HL-60/S4 (cell line): ENCODE data around the gene TOX4.

Experiments
- in situ Hi-C: fragments of 300-500 bp; cut with MboI; formaldehyde crosslinking; loops from 2 replicates; pipeline ENCODE4 v1.14.3; 2022; ENCODE audit warnings: low sequenced_read_pairs

Gene TOX4

DNA sequence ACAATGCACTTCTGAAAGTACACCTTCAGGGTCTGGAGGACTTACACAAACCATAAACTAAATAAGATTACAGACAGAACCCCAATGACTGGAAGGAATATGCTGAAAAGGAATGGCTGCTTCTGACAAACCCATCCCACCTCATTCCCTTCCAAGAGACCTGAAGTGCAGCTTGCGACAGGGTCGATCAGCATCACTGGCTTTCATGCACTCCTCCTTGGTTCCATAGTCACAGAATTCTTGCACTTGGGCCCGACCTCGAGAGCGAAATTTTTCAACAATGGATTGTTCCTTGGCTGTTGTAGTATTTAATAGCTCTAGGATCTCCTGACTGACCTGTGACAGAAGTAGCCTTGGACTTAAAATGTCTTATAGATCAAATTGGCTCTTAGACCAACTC lies 24.6 kb downstream of the TOX4 start:
- in situ Hi-C loops = no loop called here

DNA sequence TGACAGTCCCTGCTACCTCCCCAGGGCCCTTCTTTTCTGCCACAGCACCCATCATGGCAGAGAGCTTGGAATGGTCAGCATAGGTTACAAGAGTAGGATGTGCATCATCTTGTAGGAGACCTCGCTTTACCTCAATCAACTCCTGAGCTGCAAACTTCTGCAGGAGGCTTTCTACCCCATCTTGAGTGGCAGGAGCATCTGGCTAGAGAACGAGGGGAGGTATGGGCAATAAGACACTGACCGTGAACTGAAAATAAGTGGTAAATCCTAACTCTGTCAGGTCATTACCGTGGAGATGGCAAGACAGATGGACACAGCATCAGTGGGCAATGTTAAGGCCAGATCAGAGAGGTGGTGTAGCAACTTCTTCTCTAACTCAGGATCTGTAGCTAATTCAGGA lies 26.4 kb downstream of the TOX4 start:
- in situ Hi-C loops = no loop called here

DNA sequence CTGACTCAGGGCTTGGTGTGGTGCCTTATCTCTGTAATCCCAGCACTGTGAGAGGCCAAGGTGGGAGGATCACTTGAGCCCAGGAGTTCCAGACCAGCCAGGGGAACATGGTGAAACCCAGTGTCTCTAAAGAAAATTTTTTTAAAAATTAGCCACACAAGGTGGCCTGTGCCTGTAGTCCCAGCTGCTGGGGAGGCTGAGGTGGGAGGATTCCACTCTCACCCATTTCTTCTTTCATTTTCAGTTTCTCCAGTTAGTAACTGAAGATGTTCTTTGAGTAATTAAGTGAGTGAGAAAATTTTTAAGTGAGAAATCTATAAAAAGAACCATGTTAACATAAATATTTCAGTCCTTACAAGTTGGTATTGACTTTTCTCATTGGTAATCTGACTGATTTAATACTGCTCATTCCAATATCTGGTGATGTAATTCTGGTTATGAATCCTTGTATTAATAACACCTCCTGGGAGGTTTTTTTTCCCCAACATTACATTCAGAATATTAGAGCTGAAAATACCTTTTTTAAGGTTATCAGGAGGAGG lies 28.1 kb downstream of the TOX4 start:
- in situ Hi-C loops = no loop called here

DNA sequence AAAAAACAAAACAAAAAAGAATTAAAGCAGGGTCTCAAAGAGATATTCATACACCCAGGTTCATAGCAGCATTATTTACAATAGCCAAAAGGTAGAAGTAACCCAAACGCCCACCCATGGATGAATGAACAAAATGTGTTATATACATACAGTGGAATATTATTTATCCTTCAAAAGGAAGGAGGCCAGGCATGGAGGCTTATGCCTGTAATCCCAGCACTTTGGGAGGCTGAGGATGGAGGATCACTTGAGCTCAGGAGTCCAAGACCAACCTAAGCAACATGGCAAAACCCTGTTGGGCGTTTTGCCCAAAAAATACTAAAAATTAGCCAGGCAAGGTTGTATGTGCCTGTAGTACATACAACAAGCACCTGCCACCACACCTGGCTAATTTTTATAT lies 29.6 kb downstream of the TOX4 start:
- in situ Hi-C loops = no loop called here

DNA sequence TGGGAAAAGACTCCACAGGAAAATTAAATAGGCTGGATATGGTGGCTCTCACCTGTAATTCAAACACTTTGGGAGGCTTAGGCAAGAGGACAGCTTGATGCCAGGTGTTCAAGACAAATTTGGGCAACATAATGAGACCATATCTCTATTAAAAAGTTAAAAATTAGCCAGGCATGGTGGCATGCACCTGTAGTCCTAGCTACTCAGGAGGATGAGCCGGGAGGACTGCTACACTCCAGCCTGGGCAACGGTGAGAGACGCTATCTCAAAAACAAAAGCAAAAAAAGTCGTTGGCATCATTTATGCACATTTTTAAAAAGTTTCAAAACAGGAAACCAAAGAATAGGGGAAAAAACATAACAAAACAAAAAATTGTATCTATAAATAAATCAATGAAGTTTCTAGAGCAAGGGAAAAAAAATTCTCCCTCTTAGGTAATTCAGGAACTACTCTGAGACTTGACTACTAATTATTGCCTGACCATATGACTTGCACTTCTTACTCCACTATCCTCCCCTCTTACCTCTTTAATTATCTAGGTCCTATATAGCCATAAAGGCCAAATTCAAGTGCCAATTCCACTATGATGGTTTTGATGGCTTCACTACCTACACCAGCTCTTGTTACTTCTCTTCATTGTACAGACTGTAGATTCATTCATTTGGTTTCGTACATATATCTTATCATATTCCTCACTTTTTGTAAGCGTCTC lies 32.6 kb downstream of the TOX4 start:
- in situ Hi-C loops = no loop called here

DNA sequence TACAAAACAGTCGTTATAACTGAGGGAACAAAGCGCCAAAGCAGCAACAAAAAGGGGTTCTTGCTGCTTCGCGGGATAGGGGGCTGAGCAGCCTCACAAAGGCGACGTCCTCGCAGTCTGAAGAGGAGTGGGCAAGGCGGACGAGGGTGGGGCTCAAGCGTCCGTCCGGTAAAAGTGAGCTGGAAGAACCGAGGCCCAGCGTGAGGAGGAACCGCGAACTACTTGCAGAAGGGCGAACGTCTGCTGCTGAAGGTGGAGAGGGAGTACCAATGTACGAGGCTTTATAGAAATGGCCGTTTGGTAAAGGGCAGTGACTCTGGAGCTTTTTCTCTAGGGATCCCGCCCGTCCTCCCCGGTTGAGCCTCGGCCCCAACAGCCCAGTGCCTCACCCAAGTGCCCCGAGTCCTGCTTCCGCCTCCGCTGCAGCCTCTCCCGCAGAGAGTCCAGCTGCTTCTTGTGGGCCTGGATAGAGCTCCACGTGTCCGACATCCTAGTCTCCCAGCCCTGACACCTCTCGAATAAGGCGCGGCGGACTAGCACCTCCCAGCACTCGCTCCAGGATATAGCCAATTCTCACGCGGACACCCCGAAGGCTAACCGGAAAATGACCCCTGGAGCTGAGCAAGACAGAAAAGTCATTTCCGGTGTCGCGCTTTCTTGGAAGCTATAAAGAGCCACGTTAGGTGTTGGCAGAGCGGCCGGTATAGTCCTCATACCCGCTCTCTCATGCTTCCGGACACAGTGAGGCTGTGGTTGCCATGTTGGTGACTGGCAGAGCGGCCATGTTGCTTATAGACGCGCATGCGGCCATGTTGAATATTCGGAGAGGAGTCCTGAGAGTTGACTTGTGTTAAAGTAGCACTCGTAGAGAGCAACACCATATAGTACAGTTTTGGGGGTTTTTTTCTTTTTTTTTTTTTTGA lies 34.0 kb downstream of the TOX4 start, which contains the start of gene METTL3:
TSS of gene METTL3 (minus strand) at position 606 of the 923 bp plus-strand sequence. CDS start at position 489, 117 bp downstream.
- in situ Hi-C loops = no loop called here

DNA sequence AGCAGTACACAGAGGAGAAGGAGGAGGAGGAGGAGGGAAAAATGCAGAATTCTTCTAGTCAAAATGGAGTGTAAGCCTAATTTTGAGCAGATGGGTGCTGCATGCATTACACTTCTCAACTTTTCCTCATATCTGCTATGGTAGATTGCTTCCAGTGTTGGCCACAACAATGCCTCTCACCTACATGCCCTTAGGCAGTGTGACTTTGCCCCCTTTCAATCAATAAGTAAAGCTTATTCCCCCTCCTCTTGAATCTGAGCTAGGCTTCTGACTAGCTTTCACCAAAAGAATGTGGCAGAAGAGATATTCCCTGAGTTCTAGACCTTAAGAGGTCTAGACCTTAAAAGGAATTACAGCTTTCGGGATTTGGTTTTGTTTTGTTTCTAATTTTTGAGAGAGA lies 37.3 kb downstream of the TOX4 start:
- in situ Hi-C loops = no loop called here

DNA sequence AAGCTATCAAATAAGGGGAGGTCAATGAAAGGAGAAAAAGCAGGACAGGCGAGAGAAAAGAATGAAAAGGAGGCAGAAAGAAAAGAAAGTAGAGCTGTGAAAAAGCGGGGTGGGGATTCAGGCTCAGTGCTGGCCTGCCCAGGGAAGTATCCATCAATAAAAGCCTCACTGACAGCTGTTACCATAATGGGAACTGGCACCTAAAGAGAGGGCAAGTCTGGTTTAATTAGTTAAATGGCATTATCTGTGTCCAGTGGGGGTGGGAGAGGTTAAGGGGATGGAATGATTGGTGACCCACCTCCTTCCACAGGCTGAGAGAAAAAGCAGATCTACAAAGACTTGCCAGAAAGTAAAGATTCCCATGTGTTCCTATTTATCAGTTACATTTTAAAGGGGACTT lies 41.7 kb downstream of the TOX4 start:
- in situ Hi-C loops = no loop called here

DNA sequence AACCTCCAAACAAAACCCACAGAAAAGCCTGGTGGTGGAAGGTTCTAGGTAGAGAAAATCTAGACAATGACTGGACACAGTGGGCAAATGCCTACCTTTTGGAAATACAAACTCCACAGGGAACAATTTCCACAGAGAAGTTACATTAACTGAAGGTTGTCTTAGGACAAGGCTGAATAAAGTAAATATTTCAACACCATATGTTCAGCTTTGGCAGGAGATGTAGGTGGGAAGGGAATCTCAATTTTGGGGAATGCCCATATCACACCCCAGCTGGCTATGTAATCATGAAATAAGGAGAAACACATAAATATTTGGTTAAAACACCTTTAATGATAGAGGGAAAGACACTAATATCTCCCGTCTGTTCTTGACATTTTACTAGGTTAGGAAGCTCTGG lies 43.8 kb downstream of the TOX4 start:
- in situ Hi-C loops = no loop called here

DNA sequence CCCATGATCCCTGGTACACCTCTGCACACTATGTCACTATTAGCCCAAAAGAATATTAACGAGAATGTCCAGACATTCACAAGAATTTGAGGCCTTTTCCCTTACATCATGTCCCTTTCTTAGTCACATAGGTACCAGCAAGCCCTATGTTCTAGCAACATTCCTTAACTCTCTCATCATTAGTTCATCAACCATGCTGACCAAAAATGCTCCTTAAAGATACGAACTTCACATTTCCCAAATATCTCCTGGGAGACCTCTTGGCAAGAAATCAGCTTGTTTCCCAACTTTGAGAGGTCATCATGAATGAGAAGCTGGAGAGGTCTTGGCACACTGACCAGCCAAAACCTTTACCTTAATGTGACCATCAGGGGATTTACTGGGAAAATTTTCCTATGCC lies 44.5 kb downstream of the TOX4 start:
- in situ Hi-C loops = no loop called here

DNA sequence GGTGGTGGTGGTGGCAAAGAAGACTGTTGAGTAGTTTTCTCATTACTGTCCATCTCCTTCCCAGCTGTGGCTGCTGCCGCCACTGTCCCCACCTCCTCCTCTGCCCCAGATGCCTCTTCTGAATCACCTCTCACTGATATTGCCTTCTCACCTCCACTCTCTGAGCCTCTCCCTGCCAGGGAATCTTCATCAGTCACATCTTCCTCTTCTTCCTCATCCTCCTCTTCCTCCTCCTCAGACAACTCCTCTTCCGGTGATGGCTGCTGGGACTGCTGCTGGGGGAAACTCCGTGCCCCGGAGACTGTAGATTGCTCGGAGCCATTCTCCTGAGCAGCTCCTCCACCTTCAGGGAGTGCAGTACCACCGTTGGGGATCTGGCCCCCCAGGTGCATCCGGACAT lies 46.2 kb downstream of the TOX4 start:
- in situ Hi-C loops = no loop called here

DNA sequence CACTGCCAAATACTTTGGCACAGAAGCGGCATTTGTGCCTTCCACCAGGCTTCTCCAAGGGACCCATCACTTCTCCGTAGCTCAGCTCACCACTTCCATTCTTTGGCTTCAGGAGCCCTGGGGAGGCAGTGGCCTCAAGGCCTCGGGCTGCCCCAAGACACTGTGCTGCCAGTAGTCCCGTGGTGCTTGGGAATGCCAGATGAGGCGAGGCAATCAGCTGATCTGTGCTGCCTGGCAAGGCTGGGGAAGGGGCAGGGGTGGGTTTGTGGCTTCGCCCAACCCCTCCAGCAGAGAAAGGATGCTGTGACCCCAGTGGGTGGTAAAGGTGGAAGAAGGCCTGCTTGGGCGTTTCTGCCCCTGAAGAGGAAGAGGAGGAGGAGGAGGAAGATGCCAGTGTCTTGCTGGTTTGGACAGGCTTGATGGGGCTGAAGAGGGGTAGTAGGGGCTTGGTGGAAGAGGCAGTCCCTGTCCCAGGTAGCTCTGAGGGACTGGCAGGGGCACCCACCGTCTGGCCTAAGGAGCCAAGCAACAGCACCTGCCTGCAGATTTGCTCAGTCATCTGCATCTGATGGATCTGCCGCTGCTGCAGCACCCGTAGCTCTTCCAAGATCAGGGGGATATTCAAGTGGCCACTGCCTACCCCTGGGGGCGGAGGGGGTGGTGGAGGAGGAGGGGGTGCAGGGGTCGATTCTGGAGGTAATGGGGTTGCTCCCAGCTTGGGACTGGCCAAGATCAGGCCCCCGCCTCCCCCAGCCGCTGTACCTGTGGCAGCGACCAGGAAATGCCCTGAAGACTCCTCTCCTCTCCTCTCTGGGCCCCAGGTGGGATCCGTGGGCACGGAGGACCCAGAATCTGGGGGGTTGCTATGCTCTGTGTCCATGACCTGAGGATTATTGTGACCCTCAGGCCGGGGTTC lies 47.8 kb downstream of the TOX4 start:
- in situ Hi-C loops = no loop called here

DNA sequence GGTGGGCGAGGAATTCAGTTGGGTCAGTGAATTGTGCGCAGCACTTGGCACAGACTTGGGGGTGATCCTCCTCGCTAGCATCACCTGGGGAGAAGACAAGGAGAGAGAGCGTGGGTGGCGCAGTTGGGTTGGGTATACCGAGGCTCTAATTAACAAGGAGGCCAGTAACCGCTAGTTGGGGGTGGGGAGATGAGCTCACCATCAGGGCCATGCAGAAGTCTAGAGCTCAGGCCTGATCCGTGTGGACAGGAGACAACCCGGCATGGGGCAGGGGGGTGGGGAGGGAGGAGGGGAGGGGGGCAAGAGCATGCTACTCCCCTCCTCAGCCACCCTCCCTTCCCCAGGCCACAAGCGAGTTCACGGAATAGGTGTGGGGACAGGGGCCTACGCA lies 48.6 kb downstream of the TOX4 start:
- in situ Hi-C loops = no loop called here

DNA sequence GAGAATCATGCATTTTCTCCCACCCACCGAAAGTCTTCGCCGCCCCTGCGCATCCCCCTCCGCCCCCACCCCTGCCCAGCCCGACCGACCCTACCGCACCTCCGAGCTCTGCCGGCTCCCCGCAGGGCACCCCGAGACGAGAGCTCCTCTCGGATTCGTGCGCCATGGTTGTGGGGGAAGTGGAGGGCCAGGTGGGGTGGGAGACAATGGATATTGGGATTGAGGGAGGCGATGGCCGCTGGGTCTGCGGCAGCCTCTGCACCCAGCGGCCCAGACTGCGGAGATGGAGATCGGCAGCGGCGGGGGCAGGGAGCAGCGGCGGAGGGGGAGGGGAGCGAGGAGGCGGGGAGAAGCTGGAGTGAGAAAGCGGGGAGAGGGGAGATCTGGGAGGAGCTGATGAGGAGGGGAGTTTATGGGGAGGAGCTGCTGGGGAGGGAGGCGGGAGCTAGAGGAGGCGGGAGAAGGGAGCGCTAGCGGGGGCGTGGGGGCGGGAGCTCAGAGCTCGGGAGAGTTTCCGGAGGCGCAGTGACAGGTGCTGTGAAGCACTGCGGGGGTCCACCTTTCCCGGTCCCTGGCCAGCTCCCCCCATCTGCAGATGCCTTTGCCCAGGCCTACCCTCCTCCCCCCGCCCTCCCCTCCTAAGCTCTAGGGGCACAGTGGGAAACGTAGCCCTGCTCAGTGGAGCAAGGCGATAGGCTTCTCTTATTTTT lies 49.1 kb downstream of the TOX4 start, which contains the start of gene SALL2:
TSS of gene SALL2 (minus strand) at position 385 of the 710 bp plus-strand sequence. CDS start at position 166, 219 bp downstream.
- in situ Hi-C loops = no loop called here

DNA sequence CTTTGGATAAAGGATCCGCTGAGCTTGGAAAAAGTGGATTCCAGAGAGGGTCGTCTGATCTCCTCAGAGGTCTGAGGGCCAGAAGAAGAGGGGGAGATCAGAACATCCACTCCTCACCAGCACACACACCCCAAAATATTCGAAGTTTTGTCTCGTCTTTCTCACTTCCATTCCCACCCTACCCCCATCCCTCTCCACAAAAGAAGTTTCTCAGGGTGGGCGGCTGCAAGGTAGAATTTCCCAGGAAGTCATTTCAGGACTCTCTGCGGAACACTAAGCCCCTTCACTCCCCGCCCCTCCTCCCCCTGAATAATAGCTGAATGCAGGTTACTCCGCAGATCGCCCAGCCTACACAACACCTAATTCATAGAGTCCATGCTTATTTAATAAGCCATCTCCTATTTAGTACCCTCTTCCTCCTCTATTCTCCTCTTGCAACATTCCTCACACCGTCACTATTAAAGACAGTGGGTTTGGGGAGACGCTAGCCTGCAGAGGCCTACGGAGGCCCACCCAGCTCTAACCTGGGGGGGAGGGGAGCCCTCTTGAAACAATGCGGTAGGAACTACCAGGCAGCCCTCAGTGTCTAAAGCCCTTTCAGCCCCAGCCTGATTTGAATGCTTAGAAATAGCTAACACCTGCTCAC lies 49.8 kb downstream of the TOX4 start:
- in situ Hi-C loops = no loop called here

DNA sequence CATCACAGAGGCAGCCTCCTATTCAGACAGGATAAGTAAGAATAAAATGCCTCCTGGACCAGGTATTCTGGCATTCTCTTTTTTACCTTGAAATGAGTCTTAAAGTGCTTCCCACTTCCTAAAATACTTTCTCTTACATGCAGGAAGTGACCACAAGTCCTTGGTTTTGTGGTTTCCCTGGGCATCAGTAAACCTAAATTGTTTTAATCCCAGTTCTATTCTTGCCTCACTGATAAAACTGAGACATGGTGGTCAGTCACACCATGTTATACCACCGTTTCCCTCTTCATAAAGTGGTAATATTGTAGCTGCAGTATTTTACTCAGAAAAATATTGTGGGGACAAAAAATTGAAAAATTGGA lies 50.3 kb downstream of the TOX4 start:
- in situ Hi-C loops = no loop called here

DNA sequence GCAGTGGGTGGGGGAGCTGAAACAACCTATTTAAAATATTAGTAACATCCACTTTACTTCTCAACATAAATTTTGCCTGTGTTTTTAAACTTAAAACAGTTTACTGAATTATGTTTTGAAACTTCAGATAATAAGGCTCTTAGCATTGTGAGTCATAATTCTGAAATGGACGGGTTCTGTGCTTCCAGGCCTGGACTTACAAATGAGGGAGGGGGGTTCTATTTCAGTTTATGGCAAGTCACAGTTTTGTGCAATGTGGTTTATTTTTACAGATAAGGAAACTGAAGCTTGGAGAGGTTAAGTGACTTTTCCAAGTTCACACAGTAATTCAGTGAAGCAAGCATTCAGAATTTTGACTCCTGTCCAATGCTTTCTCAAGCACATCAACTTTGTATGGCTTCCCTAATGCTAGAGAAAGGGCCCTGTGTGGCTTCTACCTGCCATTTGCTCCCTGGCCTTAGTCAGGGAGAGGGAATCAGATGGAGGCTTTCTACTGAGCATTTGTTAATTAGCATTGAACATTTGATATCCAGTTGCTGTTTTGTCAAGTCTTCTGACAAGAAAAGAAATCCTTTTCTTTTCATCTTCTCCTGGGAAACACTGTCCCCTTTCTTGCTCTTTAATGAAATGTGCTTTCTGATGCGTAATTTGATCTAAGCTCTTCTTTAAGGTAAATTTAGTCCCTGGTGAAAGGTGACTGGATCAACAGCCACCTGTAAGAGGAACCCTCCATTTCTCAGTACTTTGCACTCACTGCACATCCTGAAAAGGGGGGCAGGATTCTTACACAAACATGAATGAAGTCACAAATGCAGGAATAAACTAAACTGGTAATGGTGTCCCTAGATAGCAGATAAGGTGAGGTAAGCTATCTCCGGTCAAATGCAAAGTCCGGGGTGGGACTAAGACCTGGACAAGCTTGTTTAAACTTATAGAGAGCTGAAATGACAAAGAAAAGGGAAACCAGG lies 51.7 kb downstream of the TOX4 start:
- in situ Hi-C loops = no loop called here

DNA sequence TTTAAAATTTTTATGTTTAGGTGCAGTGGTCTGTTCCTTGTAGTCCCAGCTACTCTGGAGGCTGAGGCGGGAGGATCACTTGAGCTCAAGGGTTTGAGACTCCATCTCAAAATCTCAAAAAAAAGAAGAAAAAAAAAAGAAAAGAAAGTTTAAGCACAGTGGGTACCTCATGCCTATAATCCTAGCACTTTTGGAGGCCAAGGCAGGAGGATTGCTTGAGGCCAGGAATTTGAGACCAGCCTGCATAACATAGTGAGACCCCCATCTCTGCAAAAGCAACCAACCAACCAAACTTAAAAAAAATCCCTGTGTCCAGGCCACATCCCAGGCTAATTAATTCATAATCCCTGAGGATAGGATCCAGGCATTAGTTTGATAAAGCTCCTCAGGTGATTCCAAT lies 52.5 kb downstream of the TOX4 start:
- in situ Hi-C loops = no loop called here

DNA sequence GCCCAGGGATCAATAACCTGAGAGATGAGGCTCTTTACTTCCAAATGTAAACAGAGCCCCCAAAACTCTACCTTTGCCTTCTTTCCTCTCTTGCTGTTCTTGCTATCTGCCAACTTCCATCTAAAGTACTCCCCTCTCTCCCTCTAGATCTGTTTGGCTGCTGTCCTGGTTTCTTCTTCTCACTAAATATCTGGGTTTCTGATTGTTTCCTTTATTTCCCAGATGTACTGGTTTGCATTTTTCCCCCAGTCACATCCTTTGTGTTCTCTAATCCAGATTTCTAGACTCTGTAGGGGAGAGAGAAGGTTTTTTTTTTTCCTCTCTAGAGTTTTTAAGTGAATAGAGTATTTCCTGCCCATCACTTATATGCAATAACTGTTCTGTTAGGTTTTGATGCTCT lies 56.3 kb downstream of the TOX4 start:
- in situ Hi-C loops = no loop called here
